ENCODE measurements around the gene ARAP3.
A peak's percentile ranks its signal among the peaks of the same experiment; 100 is the strongest.
"Not testable (repeated sequence)": the region's sequence is repeated elsewhere in the genome, so short reads cannot be mapped to it uniquely, and the experiment has no call there.

ARAP3 gene, protein sequence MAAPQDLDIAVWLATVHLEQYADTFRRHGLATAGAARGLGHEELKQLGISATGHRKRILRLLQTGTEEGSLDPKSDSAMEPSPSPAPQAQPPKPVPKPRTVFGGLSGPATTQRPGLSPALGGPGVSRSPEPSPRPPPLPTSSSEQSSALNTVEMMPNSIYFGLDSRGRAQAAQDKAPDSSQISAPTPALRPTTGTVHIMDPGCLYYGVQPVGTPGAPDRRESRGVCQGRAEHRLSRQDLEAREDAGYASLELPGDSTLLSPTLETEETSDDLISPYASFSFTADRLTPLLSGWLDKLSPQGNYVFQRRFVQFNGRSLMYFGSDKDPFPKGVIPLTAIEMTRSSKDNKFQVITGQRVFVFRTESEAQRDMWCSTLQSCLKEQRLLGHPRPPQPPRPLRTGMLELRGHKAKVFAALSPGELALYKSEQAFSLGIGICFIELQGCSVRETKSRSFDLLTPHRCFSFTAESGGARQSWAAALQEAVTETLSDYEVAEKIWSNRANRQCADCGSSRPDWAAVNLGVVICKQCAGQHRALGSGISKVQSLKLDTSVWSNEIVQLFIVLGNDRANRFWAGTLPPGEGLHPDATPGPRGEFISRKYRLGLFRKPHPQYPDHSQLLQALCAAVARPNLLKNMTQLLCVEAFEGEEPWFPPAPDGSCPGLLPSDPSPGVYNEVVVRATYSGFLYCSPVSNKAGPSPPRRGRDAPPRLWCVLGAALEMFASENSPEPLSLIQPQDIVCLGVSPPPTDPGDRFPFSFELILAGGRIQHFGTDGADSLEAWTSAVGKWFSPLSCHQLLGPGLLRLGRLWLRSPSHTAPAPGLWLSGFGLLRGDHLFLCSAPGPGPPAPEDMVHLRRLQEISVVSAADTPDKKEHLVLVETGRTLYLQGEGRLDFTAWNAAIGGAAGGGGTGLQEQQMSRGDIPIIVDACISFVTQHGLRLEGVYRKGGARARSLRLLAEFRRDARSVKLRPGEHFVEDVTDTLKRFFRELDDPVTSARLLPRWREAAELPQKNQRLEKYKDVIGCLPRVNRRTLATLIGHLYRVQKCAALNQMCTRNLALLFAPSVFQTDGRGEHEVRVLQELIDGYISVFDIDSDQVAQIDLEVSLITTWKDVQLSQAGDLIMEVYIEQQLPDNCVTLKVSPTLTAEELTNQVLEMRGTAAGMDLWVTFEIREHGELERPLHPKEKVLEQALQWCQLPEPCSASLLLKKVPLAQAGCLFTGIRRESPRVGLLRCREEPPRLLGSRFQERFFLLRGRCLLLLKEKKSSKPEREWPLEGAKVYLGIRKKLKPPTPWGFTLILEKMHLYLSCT (N-terminal part only)

GRCh38 chr5:141681695-141682641 lies at the start of gene ARAP3:
Gene ARAP3, minus strand, starts transcription at chr5:141682230. Its CDS starts 1,744 bp downstream, at chr5:141680486.
- peak; percentile 51 for DNase-seq

GRCh38 chr5:141729387-141730006 lies 47.5 kb upstream of the ARAP3 start:
- DNase-seq: no peak

DNA sequence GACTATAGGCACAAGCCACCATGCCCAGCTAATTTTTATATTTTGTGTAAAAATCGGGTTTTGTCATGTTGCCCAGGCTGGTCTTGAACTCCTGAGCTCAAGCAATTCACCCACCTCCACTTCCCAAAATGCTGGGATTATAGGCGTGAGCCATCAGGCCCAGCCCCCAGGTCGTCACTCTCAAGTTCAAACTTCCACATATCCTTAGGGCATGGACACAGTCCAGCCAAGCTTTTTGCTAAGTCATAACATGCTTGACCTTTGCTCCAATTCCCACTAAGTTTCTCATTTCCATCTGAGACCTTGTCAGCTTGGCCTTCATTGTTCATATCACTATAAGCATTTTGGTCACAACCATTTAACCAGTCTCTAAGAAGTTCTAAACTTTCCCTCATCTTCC lies 43.9 kb upstream of the ARAP3 start:
- DNase-seq: no peak

DNA sequence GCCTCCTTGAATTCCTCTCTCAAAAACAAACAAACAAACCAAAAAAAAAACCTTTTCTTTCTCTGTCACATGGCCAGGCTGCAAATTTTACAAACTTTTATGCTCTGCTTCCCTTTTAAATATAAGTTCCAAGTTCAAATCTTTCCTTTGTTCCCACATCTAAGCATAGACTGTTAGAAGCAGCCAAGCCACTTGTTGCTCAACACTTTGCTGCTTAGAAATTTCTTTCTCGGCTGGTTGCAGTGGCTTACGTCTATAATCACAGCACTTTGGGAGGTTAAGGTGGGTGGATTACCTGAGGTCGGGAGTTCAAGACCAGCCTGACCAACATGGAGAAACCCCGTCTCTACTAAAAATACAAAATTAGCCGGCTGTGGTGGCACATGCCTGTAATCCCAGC lies 43.1 kb upstream of the ARAP3 start:
- not testable (repeated sequence) for DNase-seq

DNA sequence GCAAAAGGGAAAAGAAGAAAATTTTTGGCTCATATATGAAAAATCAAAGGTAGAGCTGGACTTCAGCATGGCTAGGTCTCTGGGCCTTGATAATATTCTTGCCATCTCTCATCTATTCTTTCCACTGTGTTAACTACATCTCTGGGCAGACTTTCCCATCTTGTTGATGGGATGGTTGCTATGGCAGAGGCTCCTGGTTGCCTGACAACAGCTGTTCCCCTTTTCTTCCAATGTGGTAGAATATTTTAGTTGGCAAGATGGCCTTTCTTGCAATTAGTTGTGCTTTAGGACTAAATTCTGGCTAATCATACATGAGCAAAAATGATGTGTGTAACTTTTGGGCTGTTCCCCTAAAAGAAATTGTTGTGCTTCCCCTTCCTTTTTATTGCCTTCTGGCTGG lies 40.2 kb upstream of the ARAP3 start:
- no peak for DNase-seq

DNA sequence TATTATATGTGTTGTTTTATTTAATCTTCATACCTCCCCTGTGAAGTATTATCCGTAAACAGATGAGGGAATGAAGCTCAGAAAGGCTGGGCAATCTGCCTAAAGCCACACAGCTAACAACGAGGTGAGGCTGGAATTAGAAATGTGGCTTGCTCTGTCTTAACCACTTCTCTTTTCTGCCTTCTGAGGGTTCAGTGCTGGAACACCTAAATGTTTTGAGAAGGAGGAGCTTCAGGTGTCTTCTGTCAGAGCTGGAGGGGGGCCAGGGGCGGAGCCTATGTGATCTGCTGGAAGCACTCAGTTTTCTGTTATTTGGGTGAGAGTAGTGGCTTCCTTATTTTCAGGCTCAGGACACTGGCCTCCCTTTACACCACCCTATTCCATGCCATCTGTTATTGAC lies 35.0 kb upstream of the ARAP3 start:
- DNase-seq: no peak

- no peak for DNase-seq
Measured at GRCh38 chr5:141716468-141716867, 34.4 kb upstream of the ARAP3 start.

GRCh38 chr5:141716009-141716408 lies 34.0 kb upstream of the ARAP3 start:
- DNase-seq: no peak

- DNase-seq: no peak
Measured at GRCh38 chr5:141715346-141715905, 33.4 kb upstream of the ARAP3 start.

DNA sequence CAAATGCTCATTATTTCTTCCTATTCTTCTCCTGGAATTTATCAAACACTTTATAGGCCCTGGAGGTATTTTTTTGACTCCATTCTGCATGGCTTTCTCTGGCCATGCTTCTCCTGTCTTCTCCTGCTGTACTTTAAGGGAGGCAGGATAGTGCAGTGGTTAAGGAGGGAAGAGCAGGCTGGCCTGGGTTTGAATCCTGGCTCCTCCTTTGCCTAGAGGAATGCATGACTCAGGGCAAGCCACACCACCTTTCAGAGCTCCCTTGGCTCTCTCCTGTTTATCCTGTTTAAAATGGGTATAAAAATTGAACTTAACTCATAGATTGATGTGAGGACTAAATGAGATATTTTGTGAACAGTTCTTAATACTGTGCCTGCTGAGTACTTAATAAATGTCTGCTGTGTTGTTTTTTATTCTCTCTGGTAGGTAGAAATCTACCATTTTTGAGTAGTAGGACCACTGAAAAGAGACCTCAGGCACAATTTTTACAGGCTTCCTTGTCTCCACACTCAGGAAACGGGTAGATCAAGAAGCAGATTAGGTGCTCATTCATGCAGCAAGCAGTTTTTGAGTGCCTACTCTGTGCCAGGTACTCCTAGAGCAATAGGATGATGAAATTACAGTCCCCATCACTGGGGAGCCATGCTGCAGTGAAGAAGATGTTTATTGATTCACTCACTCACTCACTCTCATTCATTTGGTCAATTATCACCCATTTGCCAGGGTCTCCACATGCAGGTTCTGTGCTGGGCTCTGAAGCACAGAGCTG lies 32.7 kb upstream of the ARAP3 start:
- DNase-seq: no peak

DNA sequence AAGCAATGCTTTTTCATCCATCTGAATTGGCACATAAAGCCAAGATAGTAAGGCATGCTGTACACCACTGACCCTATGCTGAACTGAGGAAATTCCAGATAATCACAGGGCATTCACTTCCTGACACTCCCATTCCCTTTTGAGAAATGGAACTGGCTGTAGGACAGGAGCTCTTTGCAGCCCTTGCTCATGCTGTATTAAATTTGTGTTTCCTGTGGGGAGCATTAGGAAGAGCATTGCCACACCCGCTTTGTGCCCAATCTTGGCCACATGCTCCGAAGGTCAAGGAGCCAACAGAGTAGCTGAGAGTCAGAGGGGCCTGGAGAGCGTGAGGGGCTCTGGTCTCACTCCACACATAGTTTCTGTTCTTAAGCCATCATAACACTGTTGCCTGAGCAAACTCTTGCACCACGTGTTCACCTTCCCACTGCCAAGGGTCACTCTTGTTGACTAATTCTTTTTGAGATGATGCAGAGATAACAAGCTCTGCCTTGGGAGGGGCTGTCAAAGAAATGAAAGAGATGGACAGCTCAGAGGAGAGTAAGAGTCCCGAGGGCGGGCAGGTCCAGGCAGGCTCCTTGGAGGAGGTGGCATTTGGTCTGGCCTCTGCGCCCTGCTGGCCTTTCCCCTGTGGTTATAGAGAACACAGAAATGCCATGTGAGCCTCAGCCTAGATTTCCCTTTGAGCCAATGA lies 31.7 kb upstream of the ARAP3 start:
- DNase-seq: no peak

- no peak for DNase-seq
Measured at GRCh38 chr5:141711687-141712086, 29.7 kb upstream of the ARAP3 start.

- no peak for DNase-seq
Measured at GRCh38 chr5:141709699-141710267, 27.8 kb upstream of the ARAP3 start.

- no peak for DNase-seq
Measured at GRCh38 chr5:141708016-141708415, 26.0 kb upstream of the ARAP3 start.

DNA sequence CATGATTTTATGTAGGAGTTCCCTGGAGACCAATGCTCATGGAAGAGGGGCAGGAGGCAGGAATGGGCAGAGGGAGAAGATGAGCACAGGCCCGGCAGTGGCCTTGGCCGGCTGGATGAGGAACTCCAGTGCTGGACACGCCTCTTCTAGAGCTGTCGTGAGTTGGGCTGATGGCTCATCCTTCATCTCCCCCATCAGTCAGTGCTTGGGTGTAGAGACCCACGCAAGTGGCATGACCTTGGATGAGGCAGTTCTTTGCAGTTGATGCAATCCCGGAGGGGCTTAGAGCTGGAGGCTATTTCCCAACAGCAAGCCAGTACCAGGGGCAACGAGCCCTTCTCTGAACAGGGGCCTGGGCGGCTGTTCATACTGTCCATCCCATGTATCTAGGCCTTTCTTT lies 25.5 kb upstream of the ARAP3 start:
- no peak for DNase-seq

- DNase-seq: no peak
Measured at GRCh38 chr5:141706121-141706520, 24.1 kb upstream of the ARAP3 start.

GRCh38 chr5:141705469-141705868 lies 23.4 kb upstream of the ARAP3 start:
- DNase-seq: no peak

DNA sequence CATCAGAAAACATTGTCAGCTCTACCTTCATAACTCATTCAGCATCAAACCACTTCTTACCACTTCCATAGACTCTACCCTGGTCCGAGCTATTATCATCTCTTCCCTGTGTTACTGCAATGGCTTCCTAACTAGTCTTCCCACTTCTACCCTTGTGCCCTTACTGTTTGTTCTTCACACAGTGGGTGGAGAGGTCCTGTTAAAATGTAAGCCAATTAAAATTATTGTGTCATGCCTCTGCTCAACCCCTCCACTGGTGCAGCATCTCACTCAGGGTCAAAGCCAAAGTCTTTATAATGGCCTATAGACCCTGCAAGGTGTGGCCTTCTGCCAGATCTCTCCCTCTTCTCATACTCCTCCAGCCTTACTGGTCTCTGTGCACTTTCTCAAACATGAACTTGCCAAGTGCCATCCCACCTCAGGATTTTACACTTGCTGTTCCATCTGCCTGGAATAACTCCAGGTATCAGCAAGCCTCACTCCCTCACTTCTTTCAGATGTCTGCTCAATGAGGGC lies 22.8 kb upstream of the ARAP3 start:
- no peak for DNase-seq

GRCh38 chr5:141703133-141703561 lies 21.1 kb upstream of the ARAP3 start:
- no peak for DNase-seq
